ENCODE results near the gene PKMYT1. TPM values are rescaled to one million over a fixed set of nuclear protein-coding genes. Genes with fewer than 3 reads are reported as not detected.
"Not testable (repeated sequence)": the region's sequence is repeated elsewhere in the genome, so short reads cannot be mapped to it uniquely, and the experiment has no call there.

Gene PKMYT1
- total RNA-seq, 2 experiments from 2014 or later = 118 to 124 TPM

- H3K36me3 Mint-ChIP-seq (ENCODE audit: low read depth); H3K9me3 Mint-ChIP-seq; H3K4me3 Mint-ChIP-seq; H3K27me3 Mint-ChIP-seq; H3K27ac Mint-ChIP-seq; DNase-seq: not testable (repeated sequence)
- H3K4me1 Mint-ChIP-seq = peaks cover 17% of the 10 kb centered on the region
- ChIA-PET CTCF (interaction anchor here (1.9 to 2.0 kb wide), 2 partner anchors 22 to 45 kb away, joined by 15 to 22 read pairs; partner anchors contain the start of gene FLYWCH2), POLR2A (interaction anchor here (1.1 kb wide), 1 partner anchor 16 kb away, joined by 6 read pairs; the partner anchor contains the start of gene FLYWCH1)
Observed at GRCh38 chr16:2928151-2928550, 52.1 kb downstream of the PKMYT1 start.

- H3K27me3 Mint-ChIP-seq = no peaks in the 10 kb centered on the region
- H3K4me3 Mint-ChIP-seq = no peak overlapping the region
- DNase-seq = peak; percentile 90
- no peak overlapping the region for H3K27ac Mint-ChIP-seq
- no peaks in the 10 kb centered on the region for H3K9me3 Mint-ChIP-seq
- peaks cover 17% of the 10 kb centered on the region for H3K4me1 Mint-ChIP-seq
- ChIA-PET CTCF (interaction anchor here (0.5 to 2.3 kb wide), 34 partner anchors 8 to 324 kb away, joined by 3 to 31 read pairs (median 5); partner anchors contain the start of genes FLYWCH1 and FLYWCH2), POLR2A (interaction anchor here (1.0 to 1.3 kb wide), 5 partner anchors 15 to 54 kb away, joined by 3 to 6 read pairs (median 5); partner anchors contain the start of genes FLYWCH1, FLYWCH2 and PAQR4)
- peaks cover 7% of the 10 kb centered on the region for H3K36me3 Mint-ChIP-seq (ENCODE audit: low read depth)
Observed at GRCh38 chr16:2927010-2927646, 53.1 kb downstream of the PKMYT1 start.

GRCh38 chr16:2926650-2926999 is 53.6 kb downstream of the PKMYT1 start:
- CTCF ChIA-PET = interaction anchor here (0.6 to 2.3 kb wide), 27 partner anchors 8 to 102 kb away, joined by 3 to 31 read pairs (median 5); partner anchors contain the start of genes FLYWCH1 and FLYWCH2
- no peak overlapping the region for H3K27ac Mint-ChIP-seq
- POLR2A ChIA-PET = interaction anchor here (1.0 to 1.3 kb wide), 4 partner anchors 43 to 55 kb away, joined by 3 to 6 read pairs (median 4); partner anchors contain the start of genes FLYWCH2 and PAQR4

GRCh38 chr16:2925951-2926649 is 54.1 kb downstream of the PKMYT1 start:
- ChIA-PET POLR2A (interaction anchor here (1.2 kb wide), 1 partner anchor 44 kb away, joined by 5 read pairs; the partner anchor contains the start of gene PAQR4), CTCF (interaction anchor here (0.6 to 2.3 kb wide), 25 partner anchors 7 to 102 kb away, joined by 3 to 31 read pairs (median 5); partner anchors contain the start of genes FLYWCH1 and FLYWCH2)
- Mint-ChIP-seq H3K27me3 (no peaks in the 10 kb centered on the region), H3K4me3 (no peak overlapping the region), H3K36me3 (ENCODE audit: low read depth) (peaks cover 13% of the 10 kb centered on the region), H3K27ac (no peak overlapping the region), H3K4me1 (peaks cover 17% of the 10 kb centered on the region), H3K9me3 (no peaks in the 10 kb centered on the region)
- no peak for DNase-seq

More at GRCh38 chr16:2926650-2926999, 53.6 kb downstream of the PKMYT1 start:
- H3K36me3 Mint-ChIP-seq (ENCODE audit: low read depth) = peaks cover 11% of the 10 kb centered on the region
- H3K4me1 Mint-ChIP-seq = peaks cover 17% of the 10 kb centered on the region
- H3K9me3 Mint-ChIP-seq = no peaks in the 10 kb centered on the region
- no peaks in the 10 kb centered on the region for H3K27me3 Mint-ChIP-seq
- no peak overlapping the region for H3K4me3 Mint-ChIP-seq
- DNase-seq = no peak

- H3K27me3 Mint-ChIP-seq = no peaks in the 10 kb centered on the region
- no peaks in the 10 kb centered on the region for H3K9me3 Mint-ChIP-seq
- peaks cover 14% of the 10 kb centered on the region for H3K36me3 Mint-ChIP-seq (ENCODE audit: low read depth)
- ChIA-PET CTCF (interaction anchor here (2.3 kb wide), 1 partner anchor 13 kb away, joined by 31 read pairs; the partner anchor contains the start of gene FLYWCH1), POLR2A (interaction anchor here (1.2 kb wide), 1 partner anchor 13 kb away, joined by 3 read pairs; no protein-coding TSS in a partner anchor)
- no peak for DNase-seq
- no peak overlapping the region for H3K4me3 Mint-ChIP-seq
- peaks cover 17% of the 10 kb centered on the region for H3K4me1 Mint-ChIP-seq
- H3K27ac Mint-ChIP-seq = no peak overlapping the region
Observed at GRCh38 chr16:2924901-2925755, 55.1 kb downstream of the PKMYT1 start.

- Mint-ChIP-seq H3K27me3 (no peaks in the 10 kb centered on the region), H3K36me3 (ENCODE audit: low read depth) (peaks cover 20% of the 10 kb centered on the region), H3K9me3 (no peaks in the 10 kb centered on the region), H3K4me1 (peaks cover 25% of the 10 kb centered on the region), H3K4me3 (no peak overlapping the region), H3K27ac (no peak overlapping the region)
- POLR2A ChIA-PET = interaction anchor here (1.0 kb wide), 1 partner anchor 8 kb away, joined by 3 read pairs; no protein-coding TSS in a partner anchor
- CTCF ChIA-PET = interaction anchor here (0.9 to 4.5 kb wide), 5 partner anchors 11 to 85 kb away, joined by 3 to 24 read pairs (median 5); partner anchors contain the start of gene FLYWCH1
- no peak for DNase-seq
Observed at GRCh38 chr16:2923481-2923880, 56.8 kb downstream of the PKMYT1 start.

Other genes with a start within 250 kb of the PKMYT1 start
- 100 to 1,000 TPM; 520 to 539 TPM for gene SRRM2, start 227.8 kb downstream of the PKMYT1 start, total RNA-seq
- gene ELOB, start 203.2 kb downstream of the PKMYT1 start, total RNA-seq = 100 to 1,000 TPM; 141 to 150 TPM
- gene PRSS33, start 192.9 kb downstream of the PKMYT1 start, total RNA-seq = not detected
- not detected for gene PRSS41, start 182.0 kb downstream of the PKMYT1 start, total RNA-seq
- 1 to 10 TPM; 3.0 to 4.0 TPM for gene PRSS21, start 163.2 kb downstream of the PKMYT1 start, total RNA-seq
- 1 to 10 TPM; 8.8 to 9.8 TPM for gene ZG16B, start 150.1 kb downstream of the PKMYT1 start, total RNA-seq
- not detected for gene PRSS22, start 122.3 kb downstream of the PKMYT1 start, total RNA-seq
- 10 to 100 TPM; 19.4 to 20.5 TPM for gene FLYWCH2, start 97.2 kb downstream of the PKMYT1 start, total RNA-seq
- gene FLYWCH1, start 68.5 kb downstream of the PKMYT1 start, total RNA-seq = 10 to 100 TPM; 75.2 to 80.8 TPM
- gene KREMEN2, start 16.2 kb downstream of the PKMYT1 start, total RNA-seq = not detected
- 10 to 100 TPM; 50.0 to 52.3 TPM for gene PAQR4, start 11.1 kb downstream of the PKMYT1 start, total RNA-seq
- gene CLDN9, start 32.5 kb upstream of the PKMYT1 start, total RNA-seq = under 1 TPM; 0.23 to 0.28 TPM
- not detected for gene CLDN6, start 37.7 kb upstream of the PKMYT1 start, total RNA-seq
- 1 to 10 TPM; 6.1 to 7.5 TPM for gene TNFRSF12A, start 39.9 kb upstream of the PKMYT1 start, total RNA-seq
- 10 to 100 TPM; 37.0 to 43.3 TPM for gene HCFC1R1, start 43.5 kb upstream of the PKMYT1 start, total RNA-seq
- gene THOC6, start 43.6 kb upstream of the PKMYT1 start, total RNA-seq = 10 to 100 TPM; 42.4 TPM
- 1 to 10 TPM; 1.4 to 1.9 TPM for gene BICDL2, start 56.5 kb upstream of the PKMYT1 start, total RNA-seq
- gene MMP25, start 66.1 kb upstream of the PKMYT1 start, total RNA-seq = 100 to 1,000 TPM; 112 to 117 TPM
- 1,000 to 10,000 TPM; 4,131 to 4,213 TPM for gene IL32, start 85.2 kb upstream of the PKMYT1 start, total RNA-seq
- gene ZSCAN10, start 118.8 kb upstream of the PKMYT1 start, total RNA-seq = under 1 TPM in 1 of 2 experiments, not detected in 1; 0.15 TPM
- gene ZNF205, start 132.1 kb upstream of the PKMYT1 start, total RNA-seq = not detected
- 10 to 100 TPM; 10.5 to 11.6 TPM for gene ZNF213, start 154.6 kb upstream of the PKMYT1 start, total RNA-seq
- gene OR1F1, start 207.8 kb upstream of the PKMYT1 start, total RNA-seq = not detected

Data from activated CD4-positive, alpha-beta memory T cell treated with anti-CD3 and anti-CD28 coated beads, Interleukin-2, amount 10 ng/mL, durations not matched to agents 7 days and 5 days (primary cell).